HG02970 (cell line): ENCODE results near the gene DHX30.
"Not testable (repeated sequence)": the region's sequence is repeated elsewhere in the genome, so short reads cannot be mapped to it uniquely, and the experiment has no call there.

Experiments
- ATAC-seq: cut with Tn5 transposase; IDR thresholded peaks from one replicate; pipeline ENCODE4 v1.9.1; 2021; ENCODE audit warnings: mild to moderate bottlenecking, moderate library complexity, moderate number of reproducible peaks; ENCODE audit not compliant: unreplicated experiment, low FRiP score

The DHX30 gene, protein sequence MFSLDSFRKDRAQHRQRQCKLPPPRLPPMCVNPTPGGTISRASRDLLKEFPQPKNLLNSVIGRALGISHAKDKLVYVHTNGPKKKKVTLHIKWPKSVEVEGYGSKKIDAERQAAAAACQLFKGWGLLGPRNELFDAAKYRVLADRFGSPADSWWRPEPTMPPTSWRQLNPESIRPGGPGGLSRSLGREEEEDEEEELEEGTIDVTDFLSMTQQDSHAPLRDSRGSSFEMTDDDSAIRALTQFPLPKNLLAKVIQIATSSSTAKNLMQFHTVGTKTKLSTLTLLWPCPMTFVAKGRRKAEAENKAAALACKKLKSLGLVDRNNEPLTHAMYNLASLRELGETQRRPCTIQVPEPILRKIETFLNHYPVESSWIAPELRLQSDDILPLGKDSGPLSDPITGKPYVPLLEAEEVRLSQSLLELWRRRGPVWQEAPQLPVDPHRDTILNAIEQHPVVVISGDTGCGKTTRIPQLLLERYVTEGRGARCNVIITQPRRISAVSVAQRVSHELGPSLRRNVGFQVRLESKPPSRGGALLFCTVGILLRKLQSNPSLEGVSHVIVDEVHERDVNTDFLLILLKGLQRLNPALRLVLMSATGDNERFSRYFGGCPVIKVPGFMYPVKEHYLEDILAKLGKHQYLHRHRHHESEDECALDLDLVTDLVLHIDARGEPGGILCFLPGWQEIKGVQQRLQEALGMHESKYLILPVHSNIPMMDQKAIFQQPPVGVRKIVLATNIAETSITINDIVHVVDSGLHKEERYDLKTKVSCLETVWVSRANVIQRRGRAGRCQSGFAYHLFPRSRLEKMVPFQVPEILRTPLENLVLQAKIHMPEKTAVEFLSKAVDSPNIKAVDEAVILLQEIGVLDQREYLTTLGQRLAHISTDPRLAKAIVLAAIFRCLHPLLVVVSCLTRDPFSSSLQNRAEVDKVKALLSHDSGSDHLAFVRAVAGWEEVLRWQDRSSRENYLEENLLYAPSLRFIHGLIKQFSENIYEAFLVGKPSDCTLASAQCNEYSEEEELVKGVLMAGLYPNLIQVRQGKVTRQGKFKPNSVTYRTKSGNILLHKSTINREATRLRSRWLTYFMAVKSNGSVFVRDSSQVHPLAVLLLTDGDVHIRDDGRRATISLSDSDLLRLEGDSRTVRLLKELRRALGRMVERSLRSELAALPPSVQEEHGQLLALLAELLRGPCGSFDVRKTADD

GRCh38 chr3:47802734-47803479 is at the start of gene DHX30:
DHX30 (plus strand) TSS chr3:47803138; CDS start chr3:47810684, 7,546 bp downstream.
- ATAC-seq: peak; percentile 72

DNA sequence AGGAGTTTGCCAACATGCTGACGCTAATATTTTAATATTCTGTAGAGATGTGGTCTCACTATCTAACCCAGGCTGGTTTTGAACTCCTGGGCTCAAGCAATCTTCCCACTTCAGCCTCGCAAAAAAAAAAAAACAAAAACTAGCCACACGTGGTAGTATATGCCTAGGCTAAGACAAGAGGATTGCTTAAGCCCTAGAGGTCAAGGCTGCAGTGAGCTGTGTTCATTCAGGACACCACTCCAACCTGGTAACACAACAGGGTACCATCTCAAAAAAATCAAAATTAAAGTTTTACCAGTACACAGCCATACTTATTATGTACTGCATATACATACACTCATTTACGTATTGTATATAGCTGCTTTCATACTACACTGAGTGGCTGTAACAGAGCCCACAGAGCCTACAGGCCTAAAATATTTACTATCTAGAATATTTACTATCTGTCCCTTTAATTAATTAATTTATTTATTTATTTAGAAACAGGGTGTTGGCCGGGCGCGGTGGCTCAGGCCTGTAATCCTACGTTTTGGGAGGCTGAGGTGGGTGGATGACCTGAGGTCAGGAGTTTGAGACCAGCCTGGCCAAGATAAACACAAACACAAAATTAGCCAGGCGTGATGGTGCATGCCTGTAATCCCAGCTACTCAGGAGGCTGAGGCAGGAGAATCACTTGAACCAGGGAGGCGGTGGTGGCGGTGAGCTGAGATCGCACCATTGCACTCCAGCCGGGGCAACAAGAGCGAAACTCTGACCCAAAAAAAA is 44.5 kb upstream of the DHX30 start:
- no peak for ATAC-seq

DNA sequence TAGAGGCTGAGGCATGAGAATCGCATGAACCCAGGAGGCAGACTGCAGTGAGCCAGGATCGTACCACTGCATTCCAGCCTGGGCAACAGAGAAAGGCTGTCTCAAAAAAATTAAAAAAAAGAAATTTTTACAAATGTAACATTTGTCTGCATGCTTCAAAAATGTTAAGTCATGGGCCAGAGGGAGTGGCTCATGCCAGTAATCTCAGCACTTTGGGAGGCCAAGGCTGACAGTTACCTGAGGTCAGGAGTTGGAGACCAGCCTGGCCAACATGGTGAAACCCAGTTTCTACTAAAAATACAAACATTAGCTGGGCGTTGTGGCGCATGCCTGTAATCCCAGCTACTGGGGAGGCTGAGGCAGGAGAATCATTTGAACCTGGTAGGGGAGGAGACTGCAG is 42.7 kb upstream of the DHX30 start:
- not testable (repeated sequence) for ATAC-seq

DNA sequence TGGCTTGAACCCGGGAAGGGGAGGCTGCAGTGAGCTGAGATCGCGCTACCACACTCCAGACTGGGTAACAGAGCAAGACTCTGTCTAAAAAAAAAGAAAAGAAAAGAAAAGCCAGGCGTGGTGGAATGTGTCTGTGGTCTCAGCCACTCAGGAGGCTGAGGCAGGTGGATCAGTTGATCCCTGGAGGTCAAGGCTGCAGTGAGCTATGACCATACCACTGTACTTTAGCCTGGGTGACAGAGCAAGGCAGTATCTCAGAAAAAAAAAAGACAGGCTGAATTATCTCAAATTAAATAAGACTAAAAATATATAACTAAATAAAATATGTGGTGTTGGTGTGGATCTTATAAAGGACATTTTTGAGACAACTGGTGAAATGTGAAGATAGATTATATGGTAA is 41.9 kb upstream of the DHX30 start:
- ATAC-seq: no peak

DNA sequence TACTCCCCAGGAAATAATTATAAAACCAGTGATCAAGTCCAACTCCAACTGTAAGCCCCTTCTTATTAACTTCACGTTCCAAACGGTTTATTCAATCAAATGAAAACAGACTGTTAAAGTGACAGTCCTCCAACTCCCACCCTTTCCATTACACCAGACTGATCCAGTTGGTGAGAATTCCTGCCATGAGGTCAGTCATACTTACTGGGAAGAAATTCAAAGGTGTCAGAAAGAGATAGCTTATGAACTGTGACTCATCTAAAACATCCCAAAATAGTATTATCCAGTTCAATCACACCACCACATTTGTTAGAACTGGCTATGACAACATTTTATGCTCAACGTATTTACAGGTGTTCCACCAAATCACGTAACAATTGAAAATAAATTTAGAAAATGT is 40.7 kb upstream of the DHX30 start:
- no peak for ATAC-seq

DNA sequence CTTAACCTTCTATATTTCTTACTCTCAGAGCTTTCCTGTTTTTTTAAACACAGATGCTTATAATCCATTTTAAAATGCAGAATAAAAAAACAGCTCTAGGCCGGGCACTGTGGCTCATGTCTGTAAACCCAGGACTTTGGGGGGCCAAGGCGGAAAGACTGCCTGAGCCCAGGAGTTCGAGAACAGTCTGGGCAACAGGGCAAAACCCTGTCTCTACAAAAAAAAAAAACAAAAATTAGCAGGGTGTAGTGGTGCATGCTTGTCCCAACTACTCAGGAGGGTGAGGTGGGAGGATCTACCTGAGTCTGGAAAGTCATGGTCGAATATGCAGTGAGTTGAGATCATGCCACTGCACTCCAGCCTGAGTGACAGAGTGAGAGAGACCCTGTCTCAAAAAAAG is 36.8 kb upstream of the DHX30 start:
- no peak for ATAC-seq

DNA sequence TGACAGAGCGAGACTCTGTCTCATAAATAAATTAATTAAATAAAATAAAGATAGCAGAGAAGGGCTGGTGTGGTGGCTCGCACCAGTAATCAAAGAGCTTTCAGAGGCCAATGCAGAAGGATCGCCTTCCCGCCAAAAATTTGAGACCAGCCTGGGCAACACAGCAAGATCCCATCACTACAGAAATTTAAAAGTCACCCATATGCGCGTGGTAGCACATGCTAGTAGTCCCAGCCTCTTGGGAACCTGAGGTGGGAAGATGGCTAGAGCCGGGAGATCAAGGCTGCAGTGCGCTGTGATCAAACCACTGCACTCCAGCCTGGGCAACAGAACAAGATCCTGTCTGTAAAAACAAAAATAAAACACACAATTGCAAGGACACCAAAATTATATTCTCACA is 30.9 kb upstream of the DHX30 start:
- ATAC-seq: no peak

DNA sequence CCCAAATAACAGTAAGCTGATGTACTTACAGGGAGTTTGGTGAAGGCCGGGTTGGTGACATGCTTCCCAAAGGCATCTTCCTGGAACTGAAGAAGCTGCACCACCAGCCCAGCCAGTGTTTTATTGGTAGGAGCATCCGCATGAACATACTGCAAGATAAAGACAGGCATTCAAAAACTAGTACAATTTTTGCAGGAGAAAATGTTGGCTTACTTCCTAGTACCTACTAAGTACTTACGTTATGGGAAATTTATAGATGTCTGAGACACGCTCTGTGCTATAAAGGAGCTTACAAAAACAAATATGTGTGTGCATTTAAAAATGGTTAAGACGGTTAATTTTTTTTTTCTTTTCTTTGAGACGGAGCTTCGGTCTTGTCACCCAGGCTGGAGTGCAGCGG is 30.1 kb upstream of the DHX30 start:
- ATAC-seq: no peak

- no peak for ATAC-seq
Measured at GRCh38 chr3:47778746-47779145, 24.2 kb upstream of the DHX30 start.

GRCh38 chr3:47780741-47781684 is 21.9 kb upstream of the DHX30 start:
- peak; percentile 34 for ATAC-seq

- peak; percentile 79 for ATAC-seq
Measured at GRCh38 chr3:47781685-47782445, 21.1 kb upstream of the DHX30 start, which contains the start of gene SMARCC1. SMARCC1 (minus strand) TSS chr3:47781893; CDS start chr3:47781797, 96 bp downstream.

GRCh38 chr3:47782446-47783308 is 20.3 kb upstream of the DHX30 start:
- ATAC-seq: no peak

GRCh38 chr3:47783673-47784072 is 19.3 kb upstream of the DHX30 start:
- no peak for ATAC-seq

DNA sequence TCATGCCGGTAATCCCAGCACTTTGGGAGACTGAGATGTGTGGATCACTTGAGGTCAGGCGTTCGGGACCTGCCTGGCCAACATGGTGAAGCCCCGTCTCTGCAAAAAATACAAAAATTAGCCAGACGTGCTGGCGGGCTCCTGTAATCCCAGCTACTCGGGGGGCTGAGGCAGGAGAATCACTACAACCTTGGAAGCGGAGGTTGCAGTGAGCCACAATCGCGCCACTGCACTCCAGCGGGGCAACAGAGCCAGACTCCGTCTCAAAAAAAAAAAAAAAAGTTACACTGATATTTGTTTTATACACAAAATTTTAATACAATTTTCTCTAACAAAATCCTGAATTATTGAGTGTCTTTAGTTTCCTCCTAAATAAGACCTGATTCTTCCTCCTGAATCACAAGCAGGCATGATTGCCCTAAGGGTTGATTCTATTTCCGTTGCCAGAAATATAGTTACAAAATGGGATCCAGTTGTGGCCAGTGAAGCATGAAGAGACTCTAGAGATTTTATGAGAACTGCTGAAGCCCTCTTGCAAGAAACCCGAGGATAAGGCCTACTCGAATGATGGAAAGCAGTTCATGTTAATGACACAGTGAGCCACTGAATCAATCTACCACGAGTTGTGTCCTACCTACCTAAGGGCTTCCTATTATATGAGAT is 11.6 kb upstream of the DHX30 start:
- no peak for ATAC-seq

DNA sequence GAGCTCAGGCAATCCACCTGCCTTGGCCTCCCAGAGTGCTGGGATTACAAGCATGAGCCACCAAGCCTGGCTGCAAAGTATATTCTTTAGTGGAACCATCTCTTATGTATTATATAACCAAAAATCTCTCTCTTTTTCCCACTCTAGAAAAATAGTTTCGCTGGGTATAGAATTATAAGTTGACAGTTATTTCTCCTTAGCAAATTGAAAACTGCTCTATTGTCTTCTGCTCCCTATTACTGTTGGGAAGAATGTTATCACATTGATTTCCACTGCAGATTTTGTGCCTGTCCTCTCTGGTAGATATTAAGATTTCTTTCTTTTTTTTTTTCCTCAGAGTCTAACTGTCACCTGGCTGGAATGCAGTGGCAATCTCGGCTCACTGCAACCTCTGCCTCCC is 10.2 kb upstream of the DHX30 start:
- no peak for ATAC-seq

GRCh38 chr3:47794544-47794943 is 8.4 kb upstream of the DHX30 start:
- ATAC-seq: no peak
